Activated CD4-positive, CD25-positive, alpha-beta regulatory T cell treated with anti-CD3 and anti-CD28 coated beads, Interleukin-2, amount 50 U/mL, for 72 hours (primary cell): ENCODE results near the gene PLXDC1.

Source experiments
- DNase-seq: peaks from one replicate; pipeline ENCODE4 v3.0.0; 2021

PLXDC1 gene

DNA sequence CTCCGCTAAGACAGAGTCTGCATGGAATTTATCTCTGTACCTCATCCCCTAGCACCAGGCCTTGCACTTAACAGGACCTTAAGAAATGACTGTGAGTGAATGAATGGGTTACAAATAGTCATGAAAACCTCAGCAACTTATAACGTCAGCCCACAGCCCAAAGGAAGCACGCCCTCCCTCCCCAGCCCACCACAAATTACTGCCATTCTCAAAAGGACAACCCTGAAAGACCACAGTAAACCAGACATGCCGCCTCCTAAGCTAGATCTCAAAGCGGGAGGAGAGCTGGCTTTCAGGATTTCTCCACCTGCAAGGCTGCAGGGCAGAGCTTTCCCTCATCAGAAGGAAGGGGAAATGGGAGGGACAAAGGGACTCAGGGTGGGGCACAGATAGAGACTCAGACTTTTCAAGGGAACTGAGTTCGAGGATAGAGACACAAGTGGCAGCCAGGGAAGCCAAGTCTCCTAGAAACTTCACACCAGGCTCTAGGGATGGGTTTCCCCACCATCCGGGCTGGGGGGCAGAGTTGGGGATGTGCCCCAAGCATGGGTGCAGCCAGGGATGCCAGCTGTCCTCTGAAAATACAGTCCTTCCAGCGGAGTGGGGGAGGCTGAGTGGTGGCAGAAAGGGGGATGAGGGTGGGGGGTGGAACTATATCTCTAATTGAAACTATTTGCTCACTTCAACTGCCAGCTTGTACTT lies 56.7 kb downstream of the PLXDC1 start:
- DNase-seq: no peak

DNA sequence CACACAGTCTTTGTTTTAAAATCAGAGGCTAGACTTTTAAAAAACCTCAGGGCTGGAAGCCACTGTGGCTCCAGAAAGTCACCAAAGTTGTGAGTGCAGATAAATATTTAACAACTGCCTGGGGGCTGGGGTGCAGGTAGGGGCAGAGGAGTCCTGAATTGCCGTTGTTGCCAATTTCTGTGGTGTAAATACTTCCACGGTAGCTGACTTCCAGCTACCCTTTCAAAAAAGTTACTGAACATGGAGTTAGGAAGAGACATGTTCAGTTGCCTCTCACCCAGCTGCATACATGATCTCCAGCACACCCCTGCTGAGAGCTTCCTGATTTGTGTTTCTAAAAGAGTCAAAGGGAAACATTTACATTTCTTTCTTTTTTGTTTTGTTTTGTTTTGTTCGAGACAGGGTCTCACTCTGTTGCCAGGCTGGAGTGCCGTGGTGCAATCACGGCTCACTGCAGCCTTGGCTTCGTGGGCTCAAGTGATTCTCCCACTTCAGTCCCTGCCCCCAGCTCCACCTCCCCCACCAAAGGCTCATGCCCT lies 58.7 kb downstream of the PLXDC1 start:
- no peak for DNase-seq

DNA sequence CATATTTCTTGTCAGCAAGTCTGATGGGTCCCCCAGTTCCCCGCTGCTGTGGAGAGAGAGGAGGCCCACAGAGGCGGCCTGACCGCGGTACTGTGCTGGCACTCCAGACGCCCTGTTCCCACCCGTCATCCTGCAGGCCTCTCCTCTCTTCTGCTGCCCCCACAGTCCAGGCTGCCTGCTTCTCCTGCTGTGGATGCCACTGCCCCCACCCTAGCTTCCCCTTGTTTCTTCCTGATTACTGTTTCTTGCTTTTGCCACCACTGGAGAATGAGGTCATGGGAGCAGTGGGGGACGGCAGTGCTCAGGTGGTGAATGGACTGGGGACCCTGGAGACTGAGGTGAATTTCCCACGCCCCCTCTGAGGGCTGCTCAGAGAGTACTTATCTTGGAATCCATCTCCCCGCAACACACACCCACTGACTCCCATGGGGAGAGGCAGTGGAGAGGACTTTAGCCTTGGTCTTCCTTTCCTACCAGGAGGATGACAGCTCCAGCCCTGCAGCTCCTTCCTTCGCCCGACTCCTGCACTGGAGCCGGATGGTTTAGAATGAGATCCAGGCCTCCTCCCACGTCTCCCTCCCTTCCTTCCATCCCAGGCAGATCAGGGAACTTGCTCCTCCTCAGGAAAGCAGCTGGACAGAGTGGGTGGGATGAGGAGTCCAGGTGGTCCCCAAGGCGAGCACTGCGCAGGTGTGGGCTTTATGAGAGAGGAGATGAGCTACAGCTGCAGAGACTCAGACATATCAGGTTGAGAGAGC lies 60.4 kb downstream of the PLXDC1 start:
- no peak for DNase-seq

DNA sequence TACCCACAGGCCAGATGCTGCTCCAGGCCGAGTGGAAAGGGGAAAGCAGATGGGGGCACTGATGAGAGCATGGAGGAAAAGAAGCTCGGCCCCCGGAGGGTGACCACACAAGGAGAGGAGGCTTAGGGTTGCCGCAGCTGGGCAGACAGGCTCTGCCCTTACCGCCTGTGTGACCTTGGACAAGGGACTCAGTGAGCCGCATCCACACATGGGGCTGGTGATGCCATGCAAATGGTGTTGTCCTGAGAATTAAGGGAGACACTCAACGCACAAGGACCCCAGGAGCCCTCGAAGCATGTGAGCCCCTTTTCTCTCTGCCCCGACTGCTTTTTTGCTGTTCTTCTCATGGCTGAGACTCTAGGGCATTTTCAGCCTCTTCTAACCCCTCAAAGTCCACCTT lies 61.0 kb downstream of the PLXDC1 start:
- DNase-seq: no peak

DNA sequence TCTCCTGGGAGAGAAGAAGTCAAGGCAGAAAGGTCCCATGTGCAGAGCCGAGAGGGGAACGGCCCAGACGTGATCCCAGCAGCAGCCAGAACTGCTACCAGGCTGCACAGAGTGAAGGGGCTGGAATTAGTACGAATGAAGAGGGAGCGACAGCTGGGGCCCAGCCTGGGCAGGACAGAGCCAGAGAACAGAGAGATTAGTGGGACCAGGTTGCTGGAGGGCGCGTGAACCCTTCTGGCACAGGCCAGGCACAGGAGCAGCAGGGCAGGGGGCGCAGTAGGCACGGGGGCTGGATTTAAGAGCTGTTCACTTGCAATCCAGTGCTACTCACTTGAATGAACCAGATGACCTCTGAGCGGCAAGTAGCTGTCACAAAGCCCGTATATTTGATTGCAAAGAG lies 66.9 kb downstream of the PLXDC1 start:
- DNase-seq: no peak

DNA sequence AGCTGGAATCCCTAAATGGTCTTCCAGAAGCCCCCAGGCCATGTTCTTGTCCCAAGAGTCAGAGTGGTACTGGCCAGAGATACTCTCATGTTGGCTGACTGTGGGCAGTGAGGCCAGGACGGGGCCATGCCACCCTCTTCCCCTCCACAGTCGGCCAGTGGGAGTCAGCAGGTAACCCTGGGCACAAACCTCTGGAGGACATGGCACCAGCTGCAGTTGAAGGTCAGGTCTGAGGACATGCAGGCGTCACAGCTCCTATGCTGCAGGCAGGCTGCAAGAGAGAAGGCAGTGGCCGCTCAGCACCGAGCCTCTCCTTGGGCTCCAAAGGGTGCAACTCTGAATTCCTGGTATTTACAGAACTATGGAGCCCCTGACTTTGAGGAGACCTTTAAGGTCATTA lies 68.2 kb downstream of the PLXDC1 start:
- no peak for DNase-seq

DNA sequence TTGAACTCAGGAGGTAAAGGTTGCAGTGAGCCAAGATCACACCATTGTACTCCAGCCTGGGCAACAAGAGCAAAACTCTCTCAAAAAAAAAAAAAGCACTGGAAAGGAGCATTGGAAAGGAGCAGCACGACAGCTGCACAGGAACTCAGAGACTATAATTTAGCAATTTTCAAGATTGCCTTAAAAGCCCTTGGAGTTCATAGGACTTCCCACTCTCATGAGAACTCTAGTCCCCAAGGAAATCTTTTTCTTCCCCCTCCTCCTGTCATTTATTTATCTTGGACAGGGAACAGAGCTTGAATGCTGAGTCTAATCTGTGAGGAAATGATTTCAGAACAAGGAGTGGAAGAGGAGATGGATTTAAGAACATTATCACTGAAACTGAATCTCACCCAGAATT lies 69.0 kb downstream of the PLXDC1 start:
- no peak for DNase-seq

DNA sequence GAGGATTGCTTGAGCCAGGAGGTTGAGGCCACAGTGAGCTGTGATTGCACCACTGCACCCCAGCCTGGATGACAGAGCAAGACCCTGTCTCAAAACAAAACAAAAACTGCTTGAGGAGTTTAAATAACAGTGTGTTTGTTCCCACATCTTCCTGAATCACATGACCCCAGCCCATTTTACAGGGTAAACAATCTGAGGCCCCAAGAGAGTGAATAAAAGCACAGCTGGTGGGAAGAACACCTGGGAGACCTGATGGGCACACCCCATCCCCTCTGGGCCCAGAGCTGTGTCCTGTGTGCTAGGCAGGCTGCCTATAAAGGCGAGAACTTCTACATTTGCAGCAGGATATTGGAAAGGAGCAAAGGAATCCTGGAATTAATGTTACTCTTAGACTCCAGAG lies 69.6 kb downstream of the PLXDC1 start:
- no peak for DNase-seq

DNA sequence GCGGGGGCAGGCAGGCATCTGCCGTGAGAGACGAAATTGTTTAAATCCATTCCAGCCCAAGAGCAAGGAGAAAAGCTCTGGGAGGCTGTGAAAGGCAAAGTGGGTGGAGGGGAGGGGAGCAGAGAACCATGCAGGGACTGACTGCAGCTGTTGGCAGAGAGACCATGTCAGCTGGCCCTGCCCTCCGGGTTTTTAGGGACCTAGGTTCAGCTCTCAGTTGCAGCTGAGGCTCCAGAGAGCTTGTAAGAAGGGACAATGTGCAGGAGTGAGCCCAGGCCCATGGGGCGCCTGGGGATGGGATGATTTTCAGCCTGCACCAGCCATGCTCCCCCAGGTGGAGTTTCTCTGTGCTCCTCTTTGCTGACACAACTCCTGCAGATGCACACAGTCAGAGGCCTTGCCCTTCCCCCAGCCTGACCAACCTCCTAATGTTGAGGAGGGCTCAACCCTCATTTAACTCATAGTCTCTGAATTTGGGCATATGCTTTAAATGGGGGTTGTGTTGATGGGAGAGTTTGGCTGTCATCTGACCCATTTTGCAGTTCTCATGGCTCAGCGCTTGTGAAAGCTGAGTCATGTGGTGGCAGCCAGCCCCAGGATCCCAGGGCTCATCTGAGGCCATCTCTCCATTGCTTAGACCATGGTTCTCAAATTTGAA lies 70.9 kb downstream of the PLXDC1 start:
- DNase-seq: no peak

DNA sequence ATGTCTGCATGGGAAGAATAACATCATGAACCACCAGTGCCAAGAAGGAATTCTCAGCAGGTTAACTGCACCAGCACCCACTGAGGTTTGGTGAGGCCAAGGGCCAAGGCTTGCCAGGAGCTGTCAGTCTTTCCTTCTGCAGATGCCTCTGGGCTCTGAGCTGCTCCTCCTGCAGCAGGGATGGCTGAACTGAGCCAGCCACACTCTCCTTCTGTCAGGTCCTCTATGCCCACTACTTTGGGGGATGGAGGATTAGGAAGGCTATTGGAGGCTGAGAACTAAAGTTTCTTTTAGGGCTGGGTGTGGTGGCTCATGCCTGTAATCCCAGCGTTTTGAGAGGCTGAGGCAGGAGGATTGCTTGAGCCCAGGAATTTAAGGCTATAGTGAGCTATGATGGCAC lies 71.6 kb downstream of the PLXDC1 start:
- DNase-seq: no peak

DNA sequence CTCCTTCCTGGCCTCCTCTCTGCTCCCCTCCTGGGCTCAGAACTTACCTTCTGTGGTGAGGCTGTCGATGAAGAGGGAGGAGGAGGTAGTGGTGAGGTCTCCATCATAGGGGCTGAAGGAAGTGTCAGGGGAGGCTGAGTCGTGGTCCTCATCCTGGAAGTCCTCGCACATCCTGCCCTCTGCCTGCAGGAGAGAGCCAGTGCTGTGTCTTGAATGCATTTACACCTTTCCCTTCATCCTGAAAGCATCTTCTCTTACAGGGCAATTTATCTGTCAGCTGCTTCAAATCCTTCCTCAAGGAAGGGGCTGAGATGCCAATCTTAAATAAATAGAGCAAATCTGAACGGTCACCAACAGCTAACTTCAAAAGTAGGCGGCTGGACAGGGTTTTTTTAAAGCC lies 73.6 kb downstream of the PLXDC1 start:
- DNase-seq: no peak

DNA sequence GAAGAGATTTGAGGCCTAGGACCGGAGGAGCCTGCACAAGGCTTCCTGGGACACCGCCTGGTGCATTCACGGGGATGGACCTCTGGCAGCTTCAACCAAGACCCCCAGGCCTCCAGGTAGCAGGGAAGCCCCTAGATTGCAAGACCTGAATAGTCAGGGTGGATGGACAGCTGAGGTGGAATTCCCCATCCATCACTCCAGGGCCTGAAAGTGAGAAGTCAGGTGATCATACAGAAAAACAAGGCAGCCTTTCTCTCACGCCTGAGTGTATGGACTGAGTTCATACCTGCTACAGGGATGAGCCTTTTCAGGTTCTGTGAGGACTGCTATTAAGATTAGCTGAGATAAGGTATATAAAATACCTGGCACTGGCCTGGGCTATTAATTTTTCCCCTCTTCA lies 74.2 kb downstream of the PLXDC1 start:
- DNase-seq: no peak

DNA sequence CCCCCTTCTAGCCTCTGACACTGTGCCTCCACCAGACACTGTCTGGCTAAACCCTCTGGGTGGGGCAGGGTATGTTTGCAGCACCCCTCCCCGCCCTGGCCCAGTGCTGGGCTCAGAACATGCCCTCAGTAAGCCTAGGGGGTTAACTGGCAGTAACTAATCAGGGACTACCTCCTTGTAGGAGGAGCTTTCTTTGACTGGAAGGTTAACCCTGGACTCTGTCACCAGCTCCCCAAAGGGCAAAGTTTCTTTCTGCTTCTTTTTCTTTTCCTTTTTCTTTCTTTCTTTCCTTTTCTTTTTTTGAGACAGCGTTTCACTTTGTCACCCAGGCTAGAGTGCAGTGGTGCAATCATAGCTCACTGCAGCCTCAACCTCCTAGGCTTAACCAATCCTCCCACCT lies 76.8 kb downstream of the PLXDC1 start:
- DNase-seq: no peak

DNA sequence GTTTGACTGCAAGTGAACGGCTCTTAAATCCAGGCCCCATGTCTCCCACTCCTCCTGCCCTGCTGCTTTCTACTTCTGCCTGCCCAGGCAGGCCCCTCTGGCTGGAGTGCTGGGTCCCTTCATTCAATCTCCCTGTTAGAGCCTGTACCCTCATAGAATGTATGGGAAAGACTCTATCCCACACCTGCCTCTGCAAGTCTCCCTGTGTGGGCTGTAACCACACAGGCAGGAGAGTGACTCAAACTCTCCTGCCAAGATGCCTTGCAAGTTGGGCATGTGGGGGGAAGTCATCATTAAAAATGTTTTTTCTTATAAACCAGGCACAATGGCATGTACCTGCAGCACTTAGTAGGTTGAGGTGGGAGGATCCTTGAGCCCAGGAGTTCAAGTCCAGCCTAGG lies 77.5 kb downstream of the PLXDC1 start:
- no peak for DNase-seq

DNA sequence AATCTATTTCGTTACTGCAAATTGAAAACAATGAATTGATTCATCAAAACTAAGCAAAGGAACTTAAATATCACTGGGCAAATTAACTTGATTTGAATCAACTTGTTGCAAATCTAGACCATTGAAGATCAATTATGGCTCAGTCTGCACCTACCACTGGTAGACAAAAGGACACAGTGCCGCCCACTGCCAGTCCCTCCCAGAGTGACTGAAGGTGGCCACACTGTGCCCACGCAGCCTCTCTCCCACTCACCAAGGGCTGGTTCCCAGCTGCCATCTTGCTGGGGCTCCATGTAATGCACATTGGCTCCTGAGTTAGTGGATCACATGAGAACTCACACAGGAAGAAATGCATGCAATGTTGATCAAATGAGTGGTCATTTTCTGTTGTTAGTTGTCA lies 78.1 kb downstream of the PLXDC1 start:
- DNase-seq: no peak

DNA sequence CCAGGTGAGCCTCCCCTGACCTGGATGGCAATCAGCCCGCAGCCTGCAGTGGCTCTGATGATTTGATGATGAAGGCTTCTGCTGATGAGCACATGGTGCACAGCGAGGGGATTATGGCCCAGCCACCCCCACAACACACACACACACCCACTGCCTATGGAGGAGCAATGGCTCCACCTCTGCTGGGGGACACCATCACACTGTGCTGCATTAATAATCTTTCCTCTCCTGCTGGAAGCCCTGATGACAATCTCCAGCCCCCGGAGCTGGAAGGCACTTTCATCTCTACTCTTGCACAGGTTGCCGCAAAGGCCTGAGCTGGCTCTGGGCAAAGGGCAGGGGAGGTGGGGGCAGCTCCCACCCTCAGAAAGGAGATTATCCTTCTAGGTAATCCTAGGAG lies 79.9 kb downstream of the PLXDC1 start:
- DNase-seq: no peak

DNA sequence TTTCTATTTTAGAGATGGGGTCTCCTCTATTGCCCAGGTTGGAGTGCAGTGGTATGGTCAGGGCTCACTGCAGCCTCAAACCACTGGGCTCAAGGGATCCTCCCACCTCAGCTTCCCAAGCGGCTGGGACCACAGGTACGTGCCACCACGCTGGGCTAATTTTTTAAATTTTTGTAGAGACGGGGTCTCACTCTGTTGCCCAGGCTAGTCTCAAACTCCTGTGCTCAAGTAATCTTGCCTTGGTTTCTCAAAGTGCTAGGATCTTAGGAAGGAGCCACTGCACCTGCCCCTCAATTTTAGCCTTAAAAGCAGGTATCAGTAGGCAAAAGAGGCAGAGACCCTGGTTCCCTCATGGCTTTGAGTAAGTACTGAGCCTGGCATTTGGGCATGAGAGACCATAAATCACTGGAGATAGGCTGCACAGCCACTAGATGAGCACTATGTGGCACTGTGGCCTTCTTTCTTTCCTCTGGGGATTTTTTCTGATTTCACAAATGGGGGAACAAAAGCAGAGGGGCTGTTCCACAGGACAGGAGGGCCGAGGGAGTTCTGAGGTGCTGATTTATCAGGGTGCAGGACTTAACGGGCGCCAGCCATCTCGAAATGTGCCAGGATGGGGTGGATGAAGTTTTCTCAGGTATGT lies 82.2 kb downstream of the PLXDC1 start:
- DNase-seq: no peak

DNA sequence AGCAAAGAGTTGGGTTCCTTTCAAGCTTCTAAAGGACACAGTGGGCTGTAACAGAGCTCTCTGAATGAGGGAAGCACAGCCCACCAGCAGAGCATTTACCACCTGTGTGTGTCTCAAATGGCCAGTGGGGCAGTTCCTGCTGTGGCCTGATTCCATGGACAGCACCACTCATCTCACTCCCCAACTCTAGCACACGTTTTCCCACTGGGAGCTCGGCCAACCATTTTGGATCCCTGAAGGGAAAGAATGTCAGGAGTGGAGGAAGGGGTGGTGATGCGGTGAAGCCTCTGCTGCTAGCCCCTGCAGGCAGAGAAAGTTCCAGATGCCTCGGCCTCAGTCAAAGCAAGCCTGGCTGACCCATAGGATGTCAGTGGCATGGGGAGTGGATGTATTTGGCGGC lies 86.6 kb downstream of the PLXDC1 start:
- DNase-seq: no peak

DNA sequence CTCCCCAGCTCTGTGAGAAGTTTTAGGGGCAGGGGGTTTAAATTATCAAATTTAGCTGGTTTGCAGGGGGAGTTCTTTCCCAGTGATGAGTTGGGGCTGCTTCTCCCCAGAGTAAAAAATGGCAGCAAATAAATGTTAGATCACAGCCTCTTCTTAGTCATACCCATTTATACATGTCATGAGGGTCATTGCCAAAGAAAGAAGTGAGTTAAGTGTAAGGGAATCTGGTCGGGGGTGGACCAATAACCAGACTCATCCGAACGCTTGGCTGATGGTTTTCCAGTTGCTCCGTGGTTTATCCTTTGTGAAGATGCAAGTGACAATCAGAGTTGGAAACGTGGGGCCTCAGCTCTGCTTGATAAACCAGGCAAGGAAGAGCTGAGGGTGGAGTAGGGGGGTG lies 87.1 kb downstream of the PLXDC1 start:
- DNase-seq: no peak

DNA sequence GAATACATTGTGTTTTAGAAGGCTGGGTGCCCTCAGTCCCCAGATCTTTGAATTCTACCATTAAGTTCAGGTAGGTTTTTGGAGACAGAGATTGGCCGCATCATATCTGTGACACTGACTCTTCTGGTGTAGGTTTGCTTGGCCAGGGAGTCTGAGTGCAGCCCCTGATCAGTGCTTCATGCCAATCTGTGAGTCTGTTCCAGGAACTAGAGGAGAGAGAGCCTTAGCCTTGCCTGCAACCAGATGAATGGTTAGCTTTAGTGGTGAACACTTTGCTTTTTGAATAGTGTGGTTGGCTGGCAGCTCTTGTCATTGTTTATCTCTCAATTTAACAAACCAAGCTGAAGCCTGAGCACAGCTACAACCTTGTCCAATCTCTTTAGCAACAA lies 87.8 kb downstream of the PLXDC1 start:
- no peak for DNase-seq

DNA sequence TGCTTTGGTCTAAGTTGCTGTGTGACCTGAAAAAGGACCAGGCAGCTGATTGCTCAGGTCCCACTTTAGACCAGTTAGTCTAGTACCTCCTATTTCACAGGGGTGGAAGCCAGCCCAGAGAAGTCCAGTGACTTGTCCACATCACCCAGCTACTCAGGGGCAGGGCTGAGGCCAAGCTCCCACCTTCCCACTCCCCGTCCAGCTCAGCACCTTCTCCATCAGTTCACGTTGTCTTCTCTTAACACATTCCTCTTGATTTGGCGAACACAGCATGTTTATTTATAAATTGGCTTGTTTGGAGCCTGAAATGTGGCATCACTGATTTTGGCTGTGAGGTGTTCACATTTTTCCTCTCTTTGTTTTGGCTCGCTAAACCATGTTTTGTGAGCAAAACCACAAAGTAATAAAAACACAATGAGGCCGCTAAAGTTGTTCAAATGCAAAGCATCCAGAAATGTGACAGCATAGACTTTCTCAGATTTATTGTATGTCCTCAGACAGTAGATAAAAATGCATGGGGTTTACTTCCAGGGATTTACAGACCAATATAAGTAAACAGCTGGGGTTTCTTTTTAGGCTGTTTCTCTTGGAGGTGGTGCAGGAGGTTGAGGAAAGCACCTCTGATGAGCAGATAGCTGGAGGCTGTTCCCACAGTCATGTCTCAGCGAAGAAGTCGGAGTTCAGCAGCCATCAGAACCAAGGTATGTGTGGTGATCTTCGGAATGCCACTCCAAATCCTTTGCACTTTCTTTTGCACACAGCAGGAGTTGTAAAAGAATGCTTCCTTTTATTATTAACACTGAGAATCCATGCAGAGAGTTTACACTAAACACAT lies 88.4 kb downstream of the PLXDC1 start:
- no peak for DNase-seq

DNA sequence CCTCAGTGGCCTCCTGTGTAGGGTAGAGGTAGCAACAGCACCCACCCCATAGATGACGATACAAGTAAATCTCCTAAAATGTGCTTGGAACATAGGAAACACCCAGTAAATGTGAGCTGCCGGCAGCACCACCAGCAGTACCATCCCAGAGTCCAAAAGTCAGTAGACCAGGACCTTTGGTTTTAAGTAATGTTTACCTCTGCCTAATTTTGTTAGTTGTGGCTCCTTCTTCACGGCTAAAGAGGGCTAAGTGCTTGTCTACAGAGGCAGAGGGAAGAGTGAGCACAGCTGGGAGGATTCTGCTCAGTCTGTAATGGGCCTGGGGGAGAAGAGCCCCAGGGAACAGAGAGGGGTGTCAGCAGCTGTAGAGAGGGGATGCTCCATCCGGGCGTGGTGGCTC lies 92.9 kb downstream of the PLXDC1 start:
- no peak for DNase-seq
